GM19099 (cell line): ENCODE data around the gene FAM53C.

ENCODE experiments used
- POLR2A ChIP-seq: IDR thresholded peaks from 3 replicates; pipeline ENCODE4 v1.6.1; 2011; ENCODE audit warnings: low read depth; ENCODE audit not compliant: insufficient read length; ENCODE audit errors: extremely low read depth

Gene FAM53C

DNA sequence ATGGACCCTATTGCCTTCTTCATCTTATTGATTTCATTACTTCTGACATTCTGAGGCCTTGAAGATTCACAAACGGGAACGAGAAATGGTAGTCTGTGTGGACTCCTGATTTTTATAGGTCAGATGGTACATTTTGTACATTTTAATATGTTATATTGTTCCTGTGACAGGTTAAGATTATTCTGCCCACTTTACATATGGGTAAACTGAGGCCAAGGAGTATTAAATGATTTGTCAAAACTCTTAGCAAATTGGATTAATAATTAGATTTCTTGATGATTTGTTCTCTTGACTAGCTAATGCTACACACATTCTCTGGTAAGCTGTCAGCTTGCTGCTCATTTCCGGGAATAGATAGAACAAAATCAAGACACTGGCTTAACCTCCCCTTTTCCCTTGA, 1.9 kb downstream of the FAM53C start:
- no peak for TF ChIP-seq POLR2A

DNA sequence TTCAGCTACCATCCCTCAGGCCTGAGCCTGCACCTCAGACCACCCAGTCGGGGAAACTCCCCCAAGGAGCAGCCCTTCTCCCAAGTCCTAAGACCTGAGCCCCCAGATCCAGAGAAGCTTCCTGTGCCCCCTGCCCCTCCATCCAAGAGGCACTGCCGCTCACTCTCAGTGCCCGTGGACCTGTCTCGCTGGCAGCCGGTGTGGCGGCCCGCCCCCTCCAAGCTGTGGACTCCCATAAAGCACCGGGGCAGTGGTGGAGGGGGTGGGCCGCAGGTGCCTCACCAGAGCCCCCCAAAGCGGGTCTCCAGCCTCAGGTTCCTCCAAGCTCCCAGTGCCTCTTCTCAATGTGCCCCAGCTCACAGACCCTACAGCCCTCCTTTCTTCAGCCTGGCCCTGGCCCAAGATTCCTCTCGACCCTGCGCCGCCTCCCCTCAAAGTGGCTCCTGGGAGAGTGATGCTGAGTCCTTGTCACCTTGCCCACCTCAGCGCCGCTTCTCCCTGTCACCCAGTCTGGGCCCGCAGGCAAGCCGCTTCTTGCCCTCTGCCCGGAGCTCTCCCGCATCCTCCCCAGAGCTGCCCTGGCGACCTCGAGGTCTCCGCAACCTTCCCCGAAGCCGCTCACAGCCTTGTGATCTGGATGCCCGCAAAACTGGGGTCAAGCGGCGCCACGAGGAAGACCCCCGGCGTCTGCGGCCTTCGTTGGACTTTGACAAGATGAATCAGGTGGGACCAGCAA, 7.0 kb downstream of the FAM53C start:
- no peak for TF ChIP-seq POLR2A

DNA sequence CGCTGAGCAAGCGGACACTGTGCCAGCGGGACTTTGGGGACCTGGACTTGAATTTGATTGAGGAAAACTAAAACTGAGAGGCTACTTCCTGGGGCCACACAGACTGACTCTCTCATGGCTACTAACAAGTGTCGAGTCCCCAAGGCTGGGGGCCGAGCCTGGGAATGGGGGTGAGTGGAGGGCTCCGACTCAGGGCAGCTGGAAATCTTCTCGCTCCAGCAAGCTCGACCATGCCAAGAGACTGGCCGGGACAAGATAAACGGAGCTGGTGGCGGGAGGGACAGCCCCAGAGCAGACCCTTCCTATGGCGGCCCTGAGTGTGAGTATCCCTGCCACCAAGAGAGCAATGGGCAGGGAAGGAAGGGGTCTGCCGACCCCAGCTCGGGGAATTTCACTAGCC, 8.8 kb downstream of the FAM53C start:
- TF ChIP-seq POLR2A: no peak

DNA sequence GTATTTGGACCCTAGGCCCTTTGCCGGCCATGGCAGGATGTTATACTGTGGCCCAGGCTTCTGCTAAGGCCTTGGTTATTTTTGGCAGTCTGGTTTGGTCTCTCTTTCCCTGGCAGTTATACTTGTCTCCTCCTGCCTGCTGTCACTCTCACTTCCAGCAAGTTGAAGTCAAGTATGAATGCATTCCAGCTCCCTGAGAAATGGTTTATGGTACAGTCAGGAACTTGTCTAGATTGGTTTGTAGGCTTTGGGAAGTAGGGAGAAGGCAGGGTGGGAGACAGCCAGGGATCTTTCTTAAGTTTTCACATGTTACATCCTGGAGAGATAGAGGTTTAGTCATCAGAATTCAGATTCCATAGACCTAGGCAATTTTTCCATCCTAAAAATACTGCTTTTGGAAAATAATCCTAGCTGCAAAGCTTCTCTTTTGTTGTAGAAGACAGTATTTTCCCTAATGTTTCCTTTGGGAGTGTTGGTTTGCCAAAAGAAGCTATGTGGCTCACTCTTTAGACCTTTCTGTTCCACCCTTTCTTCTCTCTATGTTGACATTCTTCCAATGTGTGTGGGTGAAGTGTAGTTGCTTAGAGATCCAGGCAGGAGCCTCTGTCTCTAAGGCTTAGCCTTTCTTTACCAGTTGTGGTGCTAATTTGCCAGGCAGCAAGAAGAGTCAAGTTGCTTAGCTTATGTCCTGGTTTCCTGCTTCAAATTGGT, 11.9 kb downstream of the FAM53C start:
- TF ChIP-seq POLR2A: no peak

DNA sequence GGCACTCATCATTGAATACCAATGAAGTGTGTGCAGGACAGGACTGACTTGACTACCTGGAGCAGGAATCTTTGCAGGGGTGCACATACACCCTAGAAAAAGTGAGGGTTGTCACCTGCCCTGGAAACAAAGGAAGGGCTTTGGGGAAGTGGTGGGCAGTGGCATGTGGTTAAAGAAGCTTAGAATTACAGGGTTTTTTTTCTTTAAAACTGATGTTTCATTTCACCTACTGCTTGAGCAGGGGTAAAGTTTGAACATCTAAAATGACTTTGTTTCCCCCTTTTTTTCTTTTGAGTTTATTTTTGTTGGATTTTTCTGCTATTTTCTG, 12.5 kb downstream of the FAM53C start:
- no peak for TF ChIP-seq POLR2A

DNA sequence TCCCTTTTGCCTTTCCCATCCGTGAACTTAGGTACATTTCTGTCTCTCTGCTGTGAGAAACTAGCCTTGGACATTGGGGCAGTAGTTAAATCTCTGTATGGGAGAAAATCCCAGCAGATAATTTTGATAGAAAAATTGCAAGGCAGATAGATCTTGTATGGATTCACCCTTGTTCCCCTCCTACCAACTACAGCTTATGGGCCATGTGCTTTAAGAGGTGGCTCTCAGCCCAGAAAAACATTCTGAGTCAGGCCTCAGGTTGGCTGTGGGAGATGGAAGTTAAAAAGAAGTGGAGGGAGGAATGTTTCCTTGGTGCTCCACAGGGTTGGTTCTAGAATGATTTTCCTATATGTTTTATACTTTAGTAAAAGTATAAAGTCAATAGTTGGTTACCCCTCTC, 13.0 kb downstream of the FAM53C start:
- TF ChIP-seq POLR2A: no peak

DNA sequence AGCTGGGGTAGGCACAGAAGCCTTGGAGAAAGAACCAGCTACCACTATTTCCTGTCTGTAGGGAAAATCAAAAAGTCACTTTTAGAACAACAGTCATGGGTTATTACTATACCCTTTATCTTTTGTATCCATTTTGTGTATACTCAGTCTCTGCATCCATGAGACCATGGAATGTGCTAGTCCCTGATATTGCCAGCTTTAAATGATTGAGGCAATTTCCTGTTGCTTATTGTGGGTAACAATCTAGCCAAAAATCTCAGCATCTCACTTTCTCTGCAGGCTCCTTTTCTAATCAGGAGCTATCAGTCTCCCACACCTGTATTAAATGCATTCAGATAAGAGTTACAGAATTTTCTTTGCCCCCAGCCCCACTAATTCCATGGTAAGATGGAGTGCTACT, 13.5 kb downstream of the FAM53C start:
- no peak for TF ChIP-seq POLR2A

DNA sequence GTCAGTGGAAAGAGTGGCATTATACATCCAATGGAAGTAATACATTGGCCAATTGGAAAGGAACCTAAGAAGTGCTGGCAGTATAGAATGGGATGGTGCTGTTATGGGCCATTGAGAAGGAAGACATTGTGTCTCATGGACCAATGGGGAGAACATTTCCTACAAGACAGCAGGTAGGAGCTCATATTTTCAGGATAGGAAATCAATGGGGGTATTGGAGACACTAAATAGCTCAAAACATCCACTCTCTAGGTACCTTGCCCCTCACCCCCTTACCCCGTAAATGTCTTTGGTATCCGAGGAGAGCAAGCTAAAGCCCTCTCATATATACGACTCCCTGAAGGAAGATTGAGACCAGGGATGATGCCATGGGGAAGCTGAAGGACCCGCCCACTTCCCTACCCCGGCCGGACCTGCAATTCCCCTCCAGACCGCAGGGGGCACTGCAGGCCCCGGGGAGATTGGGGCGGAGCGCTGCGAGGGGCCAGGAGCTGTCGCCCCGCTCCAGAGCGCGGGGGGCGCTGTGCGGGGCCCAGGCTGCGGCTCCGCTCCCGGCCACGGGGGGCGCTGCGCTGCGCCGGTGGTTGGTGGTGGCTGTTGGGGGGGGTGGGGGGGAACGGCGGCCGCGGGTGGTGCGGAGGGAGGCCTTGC, 14.1 kb downstream of the FAM53C start, which contains the start of gene KDM3B:
Gene KDM3B (plus strand): TSS at position 615 of the 651 bp plus-strand sequence. CDS start 111 bp downstream, outside the sequence.
- TF ChIP-seq POLR2A: no peak

DNA sequence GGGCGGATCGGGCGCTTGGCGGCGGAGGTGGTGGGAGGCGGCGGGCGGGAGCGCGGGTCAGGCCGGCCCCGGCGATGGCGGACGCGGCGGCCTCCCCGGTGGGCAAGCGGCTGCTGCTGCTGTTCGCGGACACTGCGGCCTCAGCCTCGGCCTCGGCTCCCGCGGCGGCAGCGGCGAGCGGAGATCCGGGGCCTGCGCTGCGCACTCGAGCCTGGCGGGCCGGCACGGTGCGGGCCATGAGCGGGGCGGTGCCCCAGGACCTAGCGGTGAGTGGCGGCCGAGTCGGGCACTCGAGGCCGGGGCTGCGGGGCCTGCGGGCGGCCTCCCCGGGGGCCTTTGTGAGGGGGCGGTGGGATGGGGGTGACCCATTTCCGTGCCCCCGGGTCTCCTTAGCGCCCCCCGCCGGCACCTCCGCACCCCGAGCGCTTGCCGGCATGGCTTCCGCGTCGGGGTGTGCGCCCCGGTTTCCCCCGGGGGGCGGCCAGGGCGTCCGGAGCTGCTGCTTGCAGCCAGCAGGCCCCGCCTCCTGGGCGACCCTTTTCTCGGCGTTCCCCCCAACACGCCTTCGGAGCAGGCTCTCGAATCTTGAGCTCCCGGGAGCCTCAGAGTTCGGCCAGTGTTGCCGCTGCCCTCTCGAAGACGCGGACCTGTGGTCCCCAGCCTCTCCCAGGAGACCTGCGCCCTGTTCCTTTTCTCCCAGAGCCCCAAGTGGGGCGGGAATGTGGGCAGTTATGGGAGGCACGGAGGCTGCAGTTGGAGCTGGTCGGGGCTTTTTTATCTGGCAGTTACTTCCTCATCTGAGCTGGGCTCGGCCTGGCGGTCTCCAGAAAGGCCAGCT, 14.9 kb downstream of the FAM53C start:
- peak; percentile 47 for TF ChIP-seq POLR2A

DNA sequence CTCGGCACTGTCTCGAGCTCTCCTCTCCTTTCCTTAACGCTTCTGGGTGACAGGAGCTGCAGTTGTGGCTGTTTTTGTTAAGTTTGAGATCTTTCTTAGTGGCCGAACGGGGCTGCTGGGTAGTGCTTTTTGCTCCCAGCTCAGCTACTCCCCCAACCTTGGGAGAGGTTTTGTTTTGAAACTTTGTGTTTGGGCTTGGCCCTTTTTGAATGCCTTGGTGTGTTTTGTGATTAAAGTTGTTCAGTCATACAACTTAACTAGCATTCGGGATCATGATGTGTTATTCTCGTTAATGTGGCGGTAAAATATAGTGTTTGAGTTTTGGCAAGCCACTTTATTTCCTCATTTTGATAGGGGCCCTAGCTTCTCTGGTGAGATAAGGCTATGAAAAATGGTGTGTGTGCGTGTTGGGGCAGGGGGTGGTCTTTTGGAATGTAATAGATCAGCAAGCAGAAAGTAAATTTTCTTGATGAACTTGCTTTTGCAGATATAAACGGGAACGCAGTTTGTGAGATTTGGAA, 15.6 kb downstream of the FAM53C start:
- TF ChIP-seq POLR2A: no peak

DNA sequence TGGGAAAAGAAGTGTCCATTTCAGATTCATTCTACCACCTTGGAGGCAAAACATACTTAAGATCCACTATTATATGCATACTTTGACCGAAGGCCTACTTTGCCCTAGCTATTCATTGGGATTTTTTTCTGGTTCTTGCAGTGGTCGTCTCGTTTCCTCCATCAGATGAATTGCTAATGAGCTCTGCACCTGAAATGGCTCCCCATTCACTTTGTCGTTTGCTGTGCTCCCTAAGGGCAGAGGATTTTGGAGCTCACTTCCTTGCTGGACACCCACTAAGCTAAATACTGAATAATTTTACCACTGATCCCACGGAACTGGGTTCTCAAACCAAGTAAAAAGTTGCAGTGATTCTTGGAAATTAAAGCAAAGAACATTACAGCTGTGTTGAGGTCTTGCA, 16.3 kb downstream of the FAM53C start:
- no peak for TF ChIP-seq POLR2A

DNA sequence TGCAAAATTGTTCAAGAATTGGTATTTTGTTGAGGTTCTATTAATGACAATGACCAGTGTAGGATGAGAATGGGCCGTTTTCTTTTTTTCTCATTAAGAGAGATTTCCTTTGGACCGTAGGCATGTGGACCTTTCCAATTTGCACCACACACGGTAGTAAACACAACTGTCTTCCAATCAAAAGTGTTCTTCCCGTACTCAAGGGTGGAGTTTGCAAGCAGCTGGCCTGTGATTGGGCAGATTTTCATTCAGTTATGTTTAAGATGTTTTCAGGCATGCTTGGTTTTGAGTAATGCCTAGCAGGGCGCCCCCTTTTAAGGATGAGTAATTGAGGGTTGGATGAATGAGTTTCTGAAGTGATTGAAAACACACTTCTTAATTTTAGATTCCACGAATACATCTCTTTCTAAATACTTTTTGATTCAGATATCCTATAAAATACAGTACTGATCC, 16.9 kb downstream of the FAM53C start:
- no peak for TF ChIP-seq POLR2A

DNA sequence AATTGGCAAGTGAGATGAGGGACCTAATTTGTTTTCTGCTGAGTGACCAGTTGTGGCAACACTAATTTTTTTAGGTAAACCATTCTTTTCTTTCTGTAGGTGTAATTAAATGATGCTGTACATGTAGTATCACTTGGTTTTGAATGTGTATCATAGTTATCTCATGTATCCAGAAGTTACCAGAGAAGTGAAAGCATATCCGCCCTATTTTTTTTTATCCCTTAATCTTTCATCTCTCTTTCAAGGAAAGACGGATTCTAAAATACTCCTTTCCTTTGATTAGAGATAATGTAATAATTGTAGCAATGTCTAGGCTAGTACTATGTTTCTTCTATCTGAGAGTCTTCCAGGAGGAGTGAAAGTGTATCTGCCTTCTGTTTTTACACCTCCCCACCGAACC, 21.6 kb downstream of the FAM53C start:
- TF ChIP-seq POLR2A: no peak

DNA sequence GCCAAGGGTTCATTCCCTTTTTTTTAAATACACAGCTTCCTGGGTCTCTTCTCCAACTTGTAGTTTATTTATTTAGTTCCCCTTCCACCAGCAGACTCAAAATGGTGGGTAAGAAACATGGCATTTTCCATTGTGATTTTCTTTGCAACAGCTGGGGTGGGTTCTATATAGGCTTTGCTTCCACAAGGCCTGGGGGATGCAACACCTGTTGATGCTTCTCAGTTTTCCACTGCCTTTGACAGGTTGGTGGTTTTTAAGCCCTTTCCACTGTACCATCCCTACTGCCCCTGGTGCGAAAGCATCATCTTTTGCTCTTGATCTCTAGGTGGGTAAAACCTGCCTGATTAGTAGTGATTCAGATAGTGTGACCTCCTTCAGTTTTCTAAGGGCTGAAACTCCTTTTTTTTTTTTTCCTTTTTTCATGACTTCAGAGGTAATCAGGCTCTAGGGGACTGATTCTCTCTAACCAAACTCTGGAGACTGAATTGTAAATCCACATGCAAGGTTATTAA, 22.9 kb downstream of the FAM53C start:
- no peak for TF ChIP-seq POLR2A

DNA sequence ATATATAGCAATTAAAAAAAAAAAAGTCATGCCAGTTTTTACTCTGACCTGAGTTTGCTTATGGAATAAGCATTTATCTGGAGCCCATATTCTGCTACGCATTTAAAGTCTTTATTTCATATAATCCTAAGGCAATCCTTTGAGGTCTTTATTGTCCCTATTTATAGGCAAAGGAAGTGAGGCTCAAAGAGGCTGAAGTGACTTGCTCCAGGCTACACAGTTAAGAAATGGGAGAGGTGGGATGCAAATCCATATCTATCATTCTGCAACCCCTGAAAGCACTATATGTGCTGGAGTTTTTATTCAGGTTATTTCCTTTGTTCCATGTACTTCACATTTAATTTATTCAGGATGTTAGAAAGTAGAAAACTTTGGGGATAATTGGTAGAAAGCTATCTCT, 26.5 kb downstream of the FAM53C start:
- TF ChIP-seq POLR2A: no peak
